ENCODE results near the gene WNT16. TPM values are rescaled to one million over a fixed set of nuclear protein-coding genes. Genes with fewer than 3 reads are reported as not detected.

WNT16 gene
- total RNA-seq, 1 donor from 2014 or later: not detected

DNA sequence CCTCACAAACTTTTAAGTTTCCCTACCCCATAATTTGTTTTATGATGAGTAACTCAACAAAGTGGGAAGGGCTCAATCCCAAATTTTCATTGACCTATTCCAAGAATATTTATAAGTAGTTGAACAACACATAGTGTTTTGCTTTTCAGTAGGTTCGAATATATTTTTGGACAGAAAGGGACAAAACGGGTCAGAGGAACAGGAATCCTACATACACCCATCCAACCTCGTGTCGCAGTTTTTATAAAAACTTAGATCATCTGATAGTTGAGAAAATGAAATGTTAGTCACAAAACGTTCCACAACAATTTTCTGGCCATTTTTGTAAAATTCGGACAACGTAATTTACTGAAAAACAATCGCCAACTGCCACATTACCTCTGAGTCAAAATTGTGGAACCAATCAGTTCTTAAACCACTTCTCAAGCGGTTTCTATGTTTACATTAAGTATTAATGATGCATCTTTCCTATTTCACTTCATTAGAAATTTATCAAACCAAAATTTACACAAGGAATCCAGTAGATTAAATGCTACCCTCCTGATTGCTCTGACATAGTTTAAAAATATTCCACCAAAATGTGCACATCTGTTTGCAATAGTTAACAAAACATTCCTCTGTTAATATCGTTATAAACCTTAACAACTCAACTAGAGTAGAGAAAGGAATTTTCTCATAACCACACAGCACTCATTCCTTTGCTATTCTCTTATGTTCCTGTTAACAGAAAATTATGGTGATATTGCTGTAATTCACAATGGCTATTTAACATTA is 6.3 kb downstream of the WNT16 start:
- Histone ChIP-seq H3K27ac (no peak overlapping the region), H3K27me3 (peaks cover 54% of the 10 kb centered on the region), H3K9me3 (no peaks in the 10 kb centered on the region), H3K4me1 (peaks cover 6% of the 10 kb centered on the region), H3K36me3 (no peaks in the 10 kb centered on the region), H3K4me3 (no peak overlapping the region)
- TF ChIP-seq, protein P1, sequence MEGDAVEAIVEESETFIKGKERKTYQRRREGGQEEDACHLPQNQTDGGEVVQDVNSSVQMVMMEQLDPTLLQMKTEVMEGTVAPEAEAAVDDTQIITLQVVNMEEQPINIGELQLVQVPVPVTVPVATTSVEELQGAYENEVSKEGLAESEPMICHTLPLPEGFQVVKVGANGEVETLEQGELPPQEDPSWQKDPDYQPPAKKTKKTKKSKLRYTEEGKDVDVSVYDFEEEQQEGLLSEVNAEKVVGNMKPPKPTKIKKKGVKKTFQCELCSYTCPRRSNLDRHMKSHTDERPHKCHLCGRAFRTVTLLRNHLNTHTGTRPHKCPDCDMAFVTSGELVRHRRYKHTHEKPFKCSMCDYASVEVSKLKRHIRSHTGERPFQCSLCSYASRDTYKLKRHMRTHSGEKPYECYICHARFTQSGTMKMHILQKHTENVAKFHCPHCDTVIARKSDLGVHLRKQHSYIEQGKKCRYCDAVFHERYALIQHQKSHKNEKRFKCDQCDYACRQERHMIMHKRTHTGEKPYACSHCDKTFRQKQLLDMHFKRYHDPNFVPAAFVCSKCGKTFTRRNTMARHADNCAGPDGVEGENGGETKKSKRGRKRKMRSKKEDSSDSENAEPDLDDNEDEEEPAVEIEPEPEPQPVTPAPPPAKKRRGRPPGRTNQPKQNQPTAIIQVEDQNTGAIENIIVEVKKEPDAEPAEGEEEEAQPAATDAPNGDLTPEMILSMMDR (IDR thresholded peaks at IDR 0.05): no peak
- intact Hi-C loops (cut with DNase I): no loop called here
- ATAC-seq (no peak), DNase-seq (no peak)

DNA sequence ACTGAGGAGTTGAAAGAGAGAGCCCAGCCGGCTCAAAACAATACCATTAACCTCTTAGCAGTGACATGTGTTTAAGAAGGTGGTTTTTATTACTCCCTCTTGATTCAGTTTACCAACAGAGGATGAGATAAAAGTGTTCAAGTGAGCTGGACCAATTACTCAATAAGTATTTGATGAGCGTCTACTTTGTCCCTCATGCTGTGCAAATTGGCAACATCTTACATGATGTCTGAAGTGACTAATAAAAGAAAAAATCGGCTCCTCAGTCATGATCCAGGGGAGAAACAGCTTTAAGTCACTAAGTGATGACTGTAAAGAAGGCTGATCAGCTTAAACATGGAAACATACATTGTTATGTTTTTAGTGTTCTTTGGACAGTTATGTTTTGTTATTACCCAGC is 7.8 kb downstream of the WNT16 start:
- Histone ChIP-seq H3K4me3 (no peak overlapping the region), H3K4me1 (no peaks in the 10 kb centered on the region), H3K27me3 (peaks cover 39% of the 10 kb centered on the region), H3K36me3 (no peaks in the 10 kb centered on the region), H3K27ac (no peak overlapping the region), H3K9me3 (no peaks in the 10 kb centered on the region)
- TF ChIP-seq, protein P1 (IDR thresholded peaks at IDR 0.05): no peak
- ATAC-seq (no peak), DNase-seq (no peak)
- intact Hi-C loops (cut with DNase I): no loop called here

DNA sequence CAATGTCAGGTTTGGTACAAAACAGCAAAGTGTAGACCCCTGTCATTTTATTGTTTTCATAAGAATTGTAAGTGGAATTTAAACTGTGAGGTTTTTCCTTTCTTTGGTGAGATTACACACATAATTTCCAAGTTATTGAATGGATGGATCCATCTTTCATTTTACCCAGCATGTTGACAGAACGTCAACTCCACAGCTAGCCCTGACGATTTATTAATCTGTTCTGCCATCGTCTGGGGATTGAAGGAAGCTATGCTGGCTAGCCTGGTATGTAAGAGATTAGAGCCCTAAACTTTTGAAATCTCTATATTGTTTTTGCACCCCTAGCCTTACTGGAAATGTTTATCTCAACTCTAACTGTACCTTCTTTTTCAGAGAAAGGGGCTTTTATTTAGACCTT is 8.6 kb downstream of the WNT16 start:
- no peak for DNase-seq
- ATAC-seq: no peak
- TF ChIP-seq, protein P1 (IDR thresholded peaks at IDR 0.05): no peak
- no peak overlapping the region for H3K4me3 ChIP-seq
- no peak overlapping the region for H3K27ac ChIP-seq
- no peaks in the 10 kb centered on the region for H3K4me1 ChIP-seq
- no peaks in the 10 kb centered on the region for H3K9me3 ChIP-seq
- no peaks in the 10 kb centered on the region for H3K36me3 ChIP-seq
- intact Hi-C loops (cut with DNase I): no loop called here
- H3K27me3 ChIP-seq: peaks cover 31% of the 10 kb centered on the region

DNA sequence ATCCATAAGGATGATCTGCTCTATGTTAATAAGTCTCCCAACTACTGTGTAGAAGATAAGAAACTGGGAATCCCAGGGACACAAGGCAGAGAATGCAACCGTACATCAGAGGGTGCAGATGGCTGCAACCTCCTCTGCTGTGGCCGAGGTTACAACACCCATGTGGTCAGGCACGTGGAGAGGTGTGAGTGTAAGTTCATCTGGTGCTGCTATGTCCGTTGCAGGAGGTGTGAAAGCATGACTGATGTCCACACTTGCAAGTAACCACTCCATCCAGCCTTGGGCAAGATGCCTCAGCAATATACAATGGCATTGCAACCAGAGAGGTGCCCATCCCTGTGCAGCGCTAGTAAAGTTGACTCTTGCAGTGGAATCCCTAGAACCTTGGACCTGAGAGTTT is 10.3 kb downstream of the WNT16 start:
- Histone ChIP-seq H3K36me3 (peaks cover 6% of the 10 kb centered on the region), H3K4me3 (no peak overlapping the region), H3K27ac (no peak overlapping the region), H3K9me3 (no peaks in the 10 kb centered on the region), H3K27me3 (peaks cover 14% of the 10 kb centered on the region), H3K4me1 (no peaks in the 10 kb centered on the region)
- DNase-seq (no peak), ATAC-seq (no peak)
- intact Hi-C loops (cut with DNase I): no loop called here
- TF ChIP-seq, protein P1 (IDR thresholded peaks at IDR 0.05): no peak

DNA sequence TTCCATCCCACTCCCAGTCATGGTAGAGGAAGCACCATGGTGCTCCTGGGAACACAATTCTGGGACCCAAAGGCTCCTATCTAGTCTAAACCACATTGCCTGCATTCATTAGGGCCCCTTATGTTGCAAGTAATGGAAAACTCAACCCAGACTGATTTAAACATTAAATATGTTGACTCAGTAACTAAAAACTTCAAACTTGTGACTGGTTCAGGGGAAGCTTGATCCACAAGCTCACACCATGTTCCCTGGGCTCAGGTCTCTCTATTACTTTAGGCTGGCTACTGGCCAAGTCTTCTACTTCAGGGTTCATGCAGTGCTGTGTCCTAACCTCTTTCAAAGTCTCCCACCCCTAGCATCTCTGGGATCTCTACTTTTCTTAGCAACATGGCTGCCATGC is 13.1 kb downstream of the WNT16 start:
- Histone ChIP-seq H3K4me3 (no peak overlapping the region), H3K4me1 (no peaks in the 10 kb centered on the region), H3K36me3 (peaks cover 6% of the 10 kb centered on the region), H3K27ac (no peak overlapping the region), H3K27me3 (no peaks in the 10 kb centered on the region), H3K9me3 (no peaks in the 10 kb centered on the region)
- DNase-seq (no peak), ATAC-seq (no peak)
- intact Hi-C loops (cut with DNase I): no loop called here
- TF ChIP-seq, protein P1 (IDR thresholded peaks at IDR 0.05): no peak
